Tongue (tissue), 2 donors: Measurements from ENCODE around the gene WDR73. TPM values are rescaled to one million over a fixed set of nuclear protein-coding genes. Genes with fewer than 3 reads are reported as not detected.
"Not testable (repeated sequence)": the region's sequence is repeated elsewhere in the genome, so short reads cannot be mapped to it uniquely, and the experiment has no call there.

Experiments
- DNase-seq: peaks from one replicate; pipeline ENCODE4 v3.0.0-alpha.2; 2015
- total RNA-seq: library from RNA; depleted of rRNA; stranded (reverse); fragments of >200 nt; gene quantifications from one replicate; pipeline ENCODE4 v1.2.3, GENCODE V29; 2014

The WDR73 gene
- total RNA-seq, result 24.0 TPM

DNA sequence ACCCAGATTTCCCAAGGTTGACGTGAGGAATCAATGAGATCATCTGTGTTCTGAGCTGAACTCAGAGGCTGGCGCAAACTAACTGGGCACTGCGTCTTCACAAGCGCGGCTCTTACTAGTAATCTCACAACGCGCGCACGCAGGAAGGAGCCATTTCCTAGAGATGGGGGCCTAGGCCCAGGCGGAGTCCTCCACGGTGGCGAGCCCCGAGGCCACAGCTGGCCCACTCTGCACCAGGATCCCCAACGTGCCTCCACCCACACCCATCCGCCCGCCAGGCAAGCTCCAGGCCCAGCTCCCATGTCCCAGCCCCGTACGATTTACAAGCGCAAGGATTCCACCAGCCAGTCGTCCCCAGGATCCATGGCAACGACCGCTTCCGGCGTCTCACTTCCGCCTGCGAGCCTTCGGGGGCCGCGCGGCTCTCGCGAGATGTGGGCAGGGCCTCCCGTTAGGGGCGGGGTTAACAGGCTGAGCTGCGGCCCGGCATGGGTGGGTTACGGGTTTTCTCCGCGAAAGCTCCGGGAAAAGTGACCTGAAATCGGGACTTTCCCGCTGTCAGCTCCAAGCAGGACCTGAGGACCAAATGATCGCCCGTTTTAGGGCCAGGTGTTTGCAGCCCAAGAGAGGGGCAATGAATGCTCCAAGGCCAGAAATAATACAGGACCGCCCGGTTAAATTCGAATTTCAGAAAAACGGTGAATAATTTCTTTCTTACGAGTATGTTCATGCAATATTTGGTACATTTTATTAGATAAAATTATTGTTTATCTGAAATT, at the start of gene WDR73:
TSS of gene WDR73 (minus strand) at position 374 of the 779 bp plus-strand sequence. CDS start at position 365, 9 bp downstream.
- DNase-seq, result peak; percentile 99

DNA sequence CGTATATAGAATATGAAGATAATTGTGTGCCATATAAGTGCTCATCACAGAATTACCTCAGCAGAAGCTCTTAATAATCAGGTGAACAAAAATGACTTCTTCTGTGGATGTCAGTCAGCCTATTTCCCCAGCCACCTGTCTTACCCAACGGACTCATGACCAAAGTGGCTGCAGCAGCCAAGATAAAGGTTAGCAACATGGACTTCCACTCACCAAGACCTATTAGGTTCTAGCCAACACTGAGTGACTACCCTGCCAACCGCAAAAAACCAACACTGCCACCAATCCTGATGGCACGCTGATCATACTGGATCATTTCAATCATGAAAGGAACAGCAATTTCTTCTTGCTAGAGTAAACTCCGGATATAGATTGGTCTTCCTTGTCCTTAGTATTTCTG, 49.7 kb upstream of the WDR73 start:
- no peak for DNase-seq

DNA sequence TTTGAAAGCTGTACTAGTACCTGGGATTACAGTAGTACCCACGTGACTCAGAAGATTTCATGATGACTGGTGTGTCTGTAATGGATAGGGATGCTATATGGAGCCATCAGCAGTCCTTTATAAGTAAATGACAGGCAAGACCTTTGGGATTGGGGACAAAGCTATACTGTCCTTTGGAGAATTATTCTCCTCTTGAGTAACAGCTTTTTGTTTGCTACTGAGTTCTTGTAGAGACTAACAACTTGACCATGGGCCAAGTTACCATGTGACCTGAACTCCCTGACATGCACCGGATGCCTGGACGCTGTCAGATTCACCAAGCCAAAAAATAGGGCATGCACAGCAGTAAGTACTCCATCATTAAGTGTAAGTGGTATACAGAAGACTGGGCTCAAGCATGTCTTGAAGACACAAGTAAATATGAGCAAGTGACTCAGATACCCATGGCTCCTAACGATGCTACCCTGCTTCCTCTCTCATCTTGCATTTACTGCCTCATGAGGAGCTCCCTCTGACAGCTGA, 48.9 kb upstream of the WDR73 start:
- DNase-seq, result peak; percentile 26

- DNase-seq, result no peak
These were observed 45.6 kb upstream of the WDR73 start for GRCh38 chr15:84699538-84700191.

DNA sequence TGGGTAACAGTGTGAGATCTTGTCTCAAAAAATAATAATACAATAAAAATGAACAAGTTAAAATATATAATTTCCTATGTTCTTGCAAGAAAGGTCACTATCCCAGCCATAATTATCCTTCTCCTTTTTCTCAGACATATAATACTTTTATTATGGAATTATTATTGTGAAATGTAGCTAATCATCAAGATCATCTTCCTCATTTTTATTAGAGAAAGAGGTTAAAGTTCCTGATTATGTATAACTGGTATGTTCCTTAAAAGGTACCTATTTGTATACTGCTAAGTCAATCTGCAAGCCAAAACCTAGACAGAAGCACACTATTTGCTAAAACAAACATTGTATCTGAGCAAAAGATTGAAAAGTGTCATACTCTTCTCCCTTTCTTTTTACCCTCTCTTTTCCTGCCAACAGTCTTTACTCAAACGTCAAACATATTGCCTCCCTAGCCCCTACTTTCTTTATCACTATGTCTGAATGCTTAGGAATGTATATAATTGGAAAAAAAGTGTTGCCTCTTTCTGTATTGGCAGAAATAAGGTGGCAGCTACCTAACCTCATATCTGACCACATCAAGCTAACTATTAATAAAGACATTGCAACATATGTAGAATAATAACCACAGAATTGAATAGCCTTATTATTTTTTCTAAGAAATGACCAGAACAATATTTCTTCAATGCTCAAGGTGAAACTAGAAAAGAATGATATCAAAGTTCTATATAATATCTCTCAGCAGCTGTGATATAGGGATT, 43.3 kb upstream of the WDR73 start:
- no peak for DNase-seq

DNA sequence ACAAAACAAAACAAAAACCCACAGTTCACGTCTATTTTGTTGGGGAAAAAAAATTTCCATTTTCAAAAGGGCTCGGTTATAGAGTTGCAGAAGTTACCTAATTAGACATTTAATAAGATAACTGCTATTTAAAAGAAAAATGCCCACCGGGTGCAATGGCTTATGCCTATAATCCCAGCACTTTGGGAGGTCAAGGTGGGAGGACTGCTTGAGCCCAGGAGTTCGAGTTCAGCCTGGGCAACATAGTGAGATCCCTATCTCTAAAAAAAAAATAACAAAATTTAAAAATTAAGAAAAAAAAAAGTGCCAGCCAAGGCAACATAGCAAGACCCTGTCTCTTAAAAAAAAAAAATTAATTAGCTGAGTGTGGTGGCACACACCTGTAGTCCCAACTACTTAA, 42.7 kb upstream of the WDR73 start:
- DNase-seq, result no peak

DNA sequence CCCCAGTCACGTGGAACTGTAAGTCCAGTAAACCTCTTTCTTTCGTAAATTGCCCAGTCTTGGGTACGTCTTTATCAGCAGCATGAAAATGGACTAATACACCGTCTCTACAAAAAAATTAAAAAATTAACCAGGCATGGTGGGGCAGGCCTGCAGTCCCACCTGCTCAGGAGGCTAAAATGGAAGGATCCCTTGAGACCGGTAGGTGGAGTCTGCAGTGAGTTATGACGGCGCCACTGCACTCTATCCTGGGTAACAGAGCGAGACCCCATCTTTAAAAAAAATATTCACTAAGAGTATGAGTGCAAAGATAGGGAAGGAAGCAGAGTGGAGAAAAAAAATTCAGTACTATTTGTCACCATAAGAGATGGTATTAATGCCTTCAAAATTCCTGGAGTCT, 36.3 kb upstream of the WDR73 start:
- no peak for DNase-seq

- DNase-seq, result no peak
These were observed 35.8 kb upstream of the WDR73 start for GRCh38 chr15:84689858-84690257.

DNA sequence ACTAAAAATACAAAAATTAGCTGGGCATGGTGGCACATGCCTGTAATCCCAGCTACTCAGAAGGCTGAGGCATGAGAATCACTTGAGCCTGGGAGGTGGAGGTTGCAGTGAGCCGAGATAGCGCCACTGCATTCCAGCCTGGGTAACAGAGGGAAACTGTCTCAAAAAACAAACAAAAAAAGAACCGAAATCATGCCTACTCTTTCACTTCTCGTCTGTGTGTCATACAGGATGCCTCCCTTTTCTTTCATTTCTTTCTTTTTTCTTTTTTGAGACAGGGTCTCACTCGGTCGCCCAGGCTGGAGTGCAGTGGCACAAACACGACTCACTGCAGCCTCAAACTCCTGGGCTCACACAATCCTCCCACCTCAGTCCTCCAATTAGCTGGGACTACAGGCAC, 32.4 kb upstream of the WDR73 start:
- DNase-seq, result not testable (repeated sequence)

GRCh38 chr15:84685304-84685703, 31.2 kb upstream of the WDR73 start:
- no peak for DNase-seq

DNA sequence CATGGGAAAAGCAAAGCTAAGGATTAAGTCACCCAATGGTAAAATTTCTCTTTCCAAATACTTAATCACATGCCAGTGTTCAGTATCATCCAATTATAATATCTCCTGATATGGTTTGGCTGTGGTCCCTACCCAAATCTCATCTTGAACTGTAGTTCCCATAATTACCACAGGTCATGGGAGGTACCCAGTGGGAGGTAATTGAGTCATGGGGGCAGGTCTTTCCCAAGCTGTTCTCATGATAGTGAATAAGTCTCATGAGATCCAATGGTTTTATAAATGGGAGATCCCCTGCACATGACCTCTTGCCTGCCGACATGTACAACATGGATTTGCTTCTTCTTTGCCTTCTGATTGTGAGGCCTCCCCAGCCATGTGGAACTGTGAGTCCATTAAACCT, 30.0 kb upstream of the WDR73 start:
- DNase-seq, result no peak

DNA sequence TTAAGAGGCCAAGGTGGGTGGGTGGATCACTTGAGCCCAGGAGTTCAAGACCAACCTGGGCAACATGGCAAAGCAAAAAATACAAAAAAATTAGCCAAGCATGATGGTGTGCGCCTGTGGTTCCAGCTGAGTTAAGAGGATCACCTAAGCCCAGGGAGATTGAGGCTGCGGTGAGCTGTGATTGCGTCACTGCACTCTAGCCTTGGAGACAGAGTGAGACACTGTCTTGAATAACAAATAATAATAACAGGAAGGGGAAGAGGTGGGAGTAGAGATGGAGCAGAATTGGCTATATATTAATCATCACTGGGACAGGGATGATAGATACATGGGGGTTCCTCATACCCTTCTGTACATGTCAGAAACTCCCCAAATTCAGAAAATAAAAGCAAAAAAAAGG, 27.7 kb upstream of the WDR73 start:
- DNase-seq, result no peak

GRCh38 chr15:84671211-84671610, 17.1 kb upstream of the WDR73 start:
- DNase-seq, result no peak

DNA sequence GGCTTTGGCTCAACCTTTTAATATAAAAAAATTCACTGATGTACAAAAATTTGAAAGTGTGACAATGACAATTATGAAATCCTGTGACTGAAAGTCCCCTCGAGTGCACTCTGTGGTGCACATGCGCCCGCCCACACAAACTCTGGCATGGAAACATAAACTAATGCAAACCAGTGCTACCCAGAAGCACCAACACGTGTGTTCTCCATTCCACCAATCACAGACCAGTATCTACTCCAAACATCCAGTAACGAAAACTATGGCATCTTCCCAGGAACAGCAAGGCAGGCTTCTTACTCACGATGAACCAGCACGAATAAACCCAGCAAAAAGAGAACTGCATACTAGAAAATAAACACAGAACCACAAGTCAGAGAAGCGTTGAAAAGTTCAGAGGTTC, 15.6 kb upstream of the WDR73 start:
- no peak for DNase-seq

DNA sequence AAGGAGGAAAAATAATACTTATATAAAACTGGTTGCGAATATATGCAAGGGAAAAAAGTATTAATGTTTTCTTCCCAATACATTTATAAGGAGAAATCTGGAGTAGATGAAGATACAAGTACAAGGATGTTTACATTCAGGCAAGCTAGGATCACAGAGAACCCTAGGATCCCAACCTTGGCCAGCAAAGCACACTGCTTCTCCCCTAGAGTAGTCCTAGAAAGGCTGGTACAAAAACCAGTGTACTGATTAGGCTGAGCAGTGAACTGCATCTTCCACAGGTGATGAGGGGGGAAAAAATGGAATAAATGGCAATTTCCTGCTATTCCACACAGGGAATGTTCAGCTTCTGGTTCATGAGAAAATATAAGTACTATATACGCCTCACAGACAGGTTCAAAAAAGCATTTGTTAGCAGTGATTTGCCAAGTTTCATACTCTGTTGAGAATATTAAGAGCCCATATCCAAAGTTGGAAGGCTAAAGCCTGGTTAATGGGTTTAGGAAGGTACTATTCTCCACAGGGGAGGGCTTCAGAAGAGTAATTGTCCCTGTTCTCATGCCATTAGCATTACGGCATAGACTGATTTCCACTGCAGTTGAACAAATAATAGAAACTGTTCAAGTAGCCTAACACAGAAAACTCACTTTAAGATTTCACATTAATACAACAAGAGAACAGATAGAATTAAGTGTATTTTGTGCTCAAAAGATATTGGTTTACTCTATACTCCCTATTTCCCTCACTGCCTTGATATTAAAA, 14.3 kb upstream of the WDR73 start:
- DNase-seq, result no peak

- DNase-seq, result no peak
These were observed 12.3 kb upstream of the WDR73 start for GRCh38 chr15:84666373-84666772.

- DNase-seq, result no peak
These were observed 6.9 kb upstream of the WDR73 start for GRCh38 chr15:84661001-84661400.

DNA sequence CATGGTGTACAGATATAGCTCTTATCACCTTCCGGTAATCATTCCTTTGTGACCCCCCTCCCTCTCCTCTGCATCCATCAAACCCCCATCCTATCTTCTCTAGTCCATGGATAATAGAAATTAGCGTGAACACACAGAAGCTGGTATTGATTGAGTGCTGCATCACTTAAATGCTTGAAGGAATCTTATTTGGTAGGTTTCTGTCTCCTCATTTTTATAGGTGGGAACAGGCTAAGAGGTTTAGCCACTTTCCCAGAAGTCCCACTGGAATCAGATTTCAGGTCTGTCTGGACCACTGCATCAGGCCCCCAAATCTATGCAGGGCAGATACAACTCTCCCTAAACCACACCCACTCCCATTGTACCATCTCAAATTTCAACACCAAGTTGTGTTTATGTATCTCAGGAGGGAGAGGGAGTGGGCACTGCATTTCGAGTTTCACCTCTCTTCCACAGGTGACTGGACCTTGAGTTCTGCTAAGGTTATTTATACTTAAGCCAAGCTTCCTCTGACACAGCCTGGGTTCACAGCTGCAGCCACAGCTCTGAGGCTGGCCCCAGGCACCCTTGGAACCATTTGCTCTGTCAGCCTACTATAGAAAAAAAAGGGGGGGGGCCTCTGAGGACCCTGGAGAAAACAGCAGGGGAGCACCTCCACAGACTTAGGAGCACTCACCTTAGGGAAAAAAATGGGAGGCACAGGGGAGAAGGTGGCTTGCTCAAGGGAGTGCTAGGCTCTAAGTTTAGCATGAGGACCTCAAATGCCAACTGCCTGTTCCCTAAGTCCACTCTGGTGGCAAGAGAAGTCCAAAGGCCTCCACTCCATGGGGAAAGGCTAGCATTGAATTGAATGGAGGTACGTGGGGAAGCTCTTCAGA, 6.1 kb upstream of the WDR73 start:
- DNase-seq, result no peak

GRCh38 chr15:84658788-84659411, 4.8 kb upstream of the WDR73 start:
- no peak for DNase-seq

GRCh38 chr15:84658080-84658787, 4.2 kb upstream of the WDR73 start, which contains the start of gene NMB:
TSS of gene NMB (minus strand) at chr15:84658199. CDS start at chr15:84658152, 47 bp downstream.
- peak; percentile 87 for DNase-seq
